ENCODE results near the gene ZNF581.

ZNF581 gene

GRCh38 chr19:55694656-55695491 is 51.4 kb downstream of the ZNF581 start:
- DNase-seq: no peak

All from suppressor macrophage (primary cell).